ENCODE data around the gene ATP6V0B.

DNA sequence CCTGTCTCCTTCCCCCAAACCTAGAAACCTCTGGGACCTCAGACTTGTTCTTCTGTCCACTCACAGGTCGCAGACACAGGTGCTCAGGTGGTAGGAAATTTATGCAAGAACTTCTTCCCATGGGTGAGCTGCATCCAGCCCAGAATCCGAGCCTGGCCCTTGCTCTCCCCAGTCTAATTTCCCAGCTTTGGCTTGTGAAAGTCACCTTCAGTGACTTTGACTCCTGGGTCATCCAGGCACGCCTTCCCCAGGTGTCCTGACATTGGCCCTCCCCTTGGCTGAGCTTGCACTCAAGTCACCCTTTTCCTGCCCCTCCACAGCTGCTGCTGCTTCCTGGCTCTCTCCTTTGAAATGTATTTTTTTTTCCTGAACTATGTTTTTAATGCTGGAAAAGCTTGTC, 21.4 kb upstream of the ATP6V0B start:
- TF ChIP-seq CTCF (IDR thresholded peaks at IDR 0.05; ENCODE audit: insufficient read depth, low read length) (no peak), POLR2AphosphoS5 (IDR thresholded peaks at IDR 0.05; ENCODE audit: low read depth) (no peak), GABPA (IDR thresholded peaks at IDR 0.05; ENCODE audit: low read depth) (no peak), SPI1 (IDR thresholded peaks at IDR 0.05; ENCODE audit: borderline replicate concordance, low read depth) (no peak)
- TF ChIP-seq, protein P1, sequence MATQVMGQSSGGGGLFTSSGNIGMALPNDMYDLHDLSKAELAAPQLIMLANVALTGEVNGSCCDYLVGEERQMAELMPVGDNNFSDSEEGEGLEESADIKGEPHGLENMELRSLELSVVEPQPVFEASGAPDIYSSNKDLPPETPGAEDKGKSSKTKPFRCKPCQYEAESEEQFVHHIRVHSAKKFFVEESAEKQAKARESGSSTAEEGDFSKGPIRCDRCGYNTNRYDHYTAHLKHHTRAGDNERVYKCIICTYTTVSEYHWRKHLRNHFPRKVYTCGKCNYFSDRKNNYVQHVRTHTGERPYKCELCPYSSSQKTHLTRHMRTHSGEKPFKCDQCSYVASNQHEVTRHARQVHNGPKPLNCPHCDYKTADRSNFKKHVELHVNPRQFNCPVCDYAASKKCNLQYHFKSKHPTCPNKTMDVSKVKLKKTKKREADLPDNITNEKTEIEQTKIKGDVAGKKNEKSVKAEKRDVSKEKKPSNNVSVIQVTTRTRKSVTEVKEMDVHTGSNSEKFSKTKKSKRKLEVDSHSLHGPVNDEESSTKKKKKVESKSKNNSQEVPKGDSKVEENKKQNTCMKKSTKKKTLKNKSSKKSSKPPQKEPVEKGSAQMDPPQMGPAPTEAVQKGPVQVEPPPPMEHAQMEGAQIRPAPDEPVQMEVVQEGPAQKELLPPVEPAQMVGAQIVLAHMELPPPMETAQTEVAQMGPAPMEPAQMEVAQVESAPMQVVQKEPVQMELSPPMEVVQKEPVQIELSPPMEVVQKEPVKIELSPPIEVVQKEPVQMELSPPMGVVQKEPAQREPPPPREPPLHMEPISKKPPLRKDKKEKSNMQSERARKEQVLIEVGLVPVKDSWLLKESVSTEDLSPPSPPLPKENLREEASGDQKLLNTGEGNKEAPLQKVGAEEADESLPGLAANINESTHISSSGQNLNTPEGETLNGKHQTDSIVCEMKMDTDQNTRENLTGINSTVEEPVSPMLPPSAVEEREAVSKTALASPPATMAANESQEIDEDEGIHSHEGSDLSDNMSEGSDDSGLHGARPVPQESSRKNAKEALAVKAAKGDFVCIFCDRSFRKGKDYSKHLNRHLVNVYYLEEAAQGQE (IDR thresholded peaks at IDR 0.05; ENCODE audit: insufficient replicate concordance, low read depth) = no peak
